Inflammatory macrophage treated with lipopolysaccharide for 1 hour (primary cell): ENCODE measurements around the gene TRNP1.

Source experiments
- DNase-seq, 2 donors: peaks; one replicate each; pipeline ENCODE4 v3.0.0-alpha.2; 2020 to 2022

The TRNP1 gene

GRCh38 chr1:27003745-27004470 is 10.4 kb downstream of the TRNP1 start:
- DNase-seq = no peak

- no peak for DNase-seq
Observed at GRCh38 chr1:27004471-27005165, 11.1 kb downstream of the TRNP1 start.

GRCh38 chr1:27005166-27005530 is 11.7 kb downstream of the TRNP1 start:
- DNase-seq = no peak

- no peak for DNase-seq
Observed at GRCh38 chr1:27005648-27006496, 12.4 kb downstream of the TRNP1 start.

- no peak for DNase-seq
Observed at GRCh38 chr1:27006683-27007082, 13.2 kb downstream of the TRNP1 start.

- no peak for DNase-seq
Observed at GRCh38 chr1:27007909-27008582, 14.6 kb downstream of the TRNP1 start.

- DNase-seq = no peak
Observed at GRCh38 chr1:27009601-27010197, 16.2 kb downstream of the TRNP1 start.

GRCh38 chr1:27010226-27010994 is 16.9 kb downstream of the TRNP1 start:
- DNase-seq = no peak

- DNase-seq = peak in 1 of 2 donors; percentile 25
Observed at GRCh38 chr1:27011058-27011764, 17.7 kb downstream of the TRNP1 start.

- no peak for DNase-seq
Observed at GRCh38 chr1:27011976-27012563, 18.6 kb downstream of the TRNP1 start.

- no peak for DNase-seq
Observed at GRCh38 chr1:27015260-27015659, 21.8 kb downstream of the TRNP1 start.

GRCh38 chr1:27016376-27016775 is 22.9 kb downstream of the TRNP1 start:
- DNase-seq = no peak

- DNase-seq = no peak
Observed at GRCh38 chr1:27017207-27017606, 23.7 kb downstream of the TRNP1 start.

GRCh38 chr1:27018316-27018715 is 24.8 kb downstream of the TRNP1 start:
- DNase-seq = no peak

GRCh38 chr1:27021354-27022031 is 28.0 kb downstream of the TRNP1 start:
- DNase-seq = no peak

- no peak for DNase-seq
Observed at GRCh38 chr1:27025718-27026117, 32.2 kb downstream of the TRNP1 start.

- DNase-seq = no peak
Observed at GRCh38 chr1:27026621-27027574, 33.4 kb downstream of the TRNP1 start.

GRCh38 chr1:27027575-27028250 is 34.2 kb downstream of the TRNP1 start:
- DNase-seq = peak; percentile 58 to 75
